Kidney capillary endothelial cell (primary cell): ENCODE measurements around the gene PLA2G4B.
A peak's percentile ranks its signal among the peaks of the same experiment; 100 is the strongest.

Source experiments
- DNase-seq: peaks from one replicate; pipeline ENCODE4 v3.0.0-alpha.2; 2018; ENCODE audit warnings: low spot score

PLA2G4B gene, protein sequence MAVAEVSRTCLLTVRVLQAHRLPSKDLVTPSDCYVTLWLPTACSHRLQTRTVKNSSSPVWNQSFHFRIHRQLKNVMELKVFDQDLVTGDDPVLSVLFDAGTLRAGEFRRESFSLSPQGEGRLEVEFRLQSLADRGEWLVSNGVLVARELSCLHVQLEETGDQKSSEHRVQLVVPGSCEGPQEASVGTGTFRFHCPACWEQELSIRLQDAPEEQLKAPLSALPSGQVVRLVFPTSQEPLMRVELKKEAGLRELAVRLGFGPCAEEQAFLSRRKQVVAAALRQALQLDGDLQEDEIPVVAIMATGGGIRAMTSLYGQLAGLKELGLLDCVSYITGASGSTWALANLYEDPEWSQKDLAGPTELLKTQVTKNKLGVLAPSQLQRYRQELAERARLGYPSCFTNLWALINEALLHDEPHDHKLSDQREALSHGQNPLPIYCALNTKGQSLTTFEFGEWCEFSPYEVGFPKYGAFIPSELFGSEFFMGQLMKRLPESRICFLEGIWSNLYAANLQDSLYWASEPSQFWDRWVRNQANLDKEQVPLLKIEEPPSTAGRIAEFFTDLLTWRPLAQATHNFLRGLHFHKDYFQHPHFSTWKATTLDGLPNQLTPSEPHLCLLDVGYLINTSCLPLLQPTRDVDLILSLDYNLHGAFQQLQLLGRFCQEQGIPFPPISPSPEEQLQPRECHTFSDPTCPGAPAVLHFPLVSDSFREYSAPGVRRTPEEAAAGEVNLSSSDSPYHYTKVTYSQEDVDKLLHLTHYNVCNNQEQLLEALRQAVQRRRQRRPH

DNA sequence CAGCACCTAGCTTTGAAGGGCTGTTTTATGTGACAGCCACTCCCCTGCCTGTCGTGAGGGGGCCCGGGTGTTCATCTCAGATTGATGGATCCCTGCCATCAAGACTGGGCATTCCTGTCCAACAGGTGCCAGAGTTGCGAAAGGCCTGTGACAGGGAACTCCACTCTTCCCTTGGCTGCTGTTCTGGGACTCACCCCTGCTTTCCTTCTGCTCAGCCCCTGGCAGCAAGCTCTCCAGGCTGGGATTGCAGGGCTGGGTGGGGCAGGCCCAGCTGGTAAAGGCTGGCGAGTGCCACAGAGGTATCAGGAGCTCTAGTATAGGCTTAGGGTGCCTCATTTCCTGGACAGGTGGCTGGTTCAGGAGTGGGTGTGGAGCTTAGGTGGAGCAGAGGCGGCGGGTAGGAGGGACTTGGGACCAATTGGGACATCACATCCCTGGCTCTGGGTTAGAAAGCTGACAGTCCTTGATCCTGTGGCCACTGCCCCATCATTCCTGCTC is at the start of gene PLA2G4B:
PLA2G4B (plus strand) TSS at position 448 of the 498 bp plus-strand sequence. CDS start 67 bp downstream, outside the sequence.
- DNase-seq, result no peak

DNA sequence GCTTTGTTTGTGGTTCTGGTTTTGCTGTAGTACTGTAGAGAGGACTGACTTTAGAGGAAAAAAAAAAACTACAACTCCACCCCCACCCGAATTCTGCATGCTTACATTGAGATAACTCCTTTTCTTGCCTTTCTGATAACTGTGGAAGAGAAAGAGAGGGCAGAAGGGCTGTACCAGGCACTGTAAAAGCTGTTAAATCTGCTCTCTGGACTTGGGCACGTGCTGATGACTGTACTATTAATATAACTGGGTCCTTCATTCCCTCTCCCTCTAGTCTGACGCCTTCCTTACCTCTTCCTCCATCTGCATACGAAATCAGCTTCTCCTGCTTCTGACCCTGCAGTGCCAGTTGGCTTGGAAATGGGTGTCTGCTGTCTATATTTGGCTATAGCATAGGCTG is 49.4 kb upstream of the PLA2G4B start:
- no peak for DNase-seq

DNA sequence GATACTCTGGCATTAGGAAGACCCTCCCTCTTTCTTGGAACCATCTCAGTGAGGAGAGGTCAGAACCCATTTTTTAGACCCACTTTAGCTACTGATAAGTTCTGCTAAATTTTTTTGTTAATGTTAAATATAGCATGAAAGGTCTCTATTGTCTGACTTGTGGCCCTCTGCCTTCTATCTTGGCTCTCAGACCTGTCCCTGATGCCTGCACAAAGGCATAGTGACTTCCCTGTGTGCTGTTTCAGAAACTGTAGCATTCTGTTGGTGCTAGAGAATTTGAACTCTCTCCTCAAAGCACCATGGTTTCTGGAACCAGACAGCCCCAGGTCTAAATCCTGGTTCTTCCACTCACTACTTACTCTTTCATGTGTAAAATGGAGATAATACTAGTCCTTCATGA is 49.0 kb upstream of the PLA2G4B start:
- DNase-seq, result no peak

DNA sequence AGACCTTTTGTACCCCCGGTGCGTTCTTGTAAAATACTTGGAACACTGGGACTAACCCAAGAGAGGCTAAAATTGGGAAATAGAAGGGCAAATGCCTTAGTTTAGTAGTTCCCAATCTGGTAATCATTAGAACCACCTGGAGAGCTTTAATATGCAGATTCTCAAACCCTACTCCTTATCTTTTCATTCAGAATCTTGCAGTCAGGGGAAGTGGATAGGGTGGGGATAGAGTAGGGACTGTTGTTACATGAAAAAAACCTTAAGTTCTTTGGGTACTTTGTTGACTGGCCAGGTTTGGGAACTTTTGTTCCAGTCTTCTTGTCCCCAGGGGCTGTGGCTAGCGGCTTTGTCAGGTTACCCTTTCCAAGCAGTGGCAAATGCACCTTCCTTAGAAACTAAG is 48.5 kb upstream of the PLA2G4B start:
- no peak for DNase-seq

DNA sequence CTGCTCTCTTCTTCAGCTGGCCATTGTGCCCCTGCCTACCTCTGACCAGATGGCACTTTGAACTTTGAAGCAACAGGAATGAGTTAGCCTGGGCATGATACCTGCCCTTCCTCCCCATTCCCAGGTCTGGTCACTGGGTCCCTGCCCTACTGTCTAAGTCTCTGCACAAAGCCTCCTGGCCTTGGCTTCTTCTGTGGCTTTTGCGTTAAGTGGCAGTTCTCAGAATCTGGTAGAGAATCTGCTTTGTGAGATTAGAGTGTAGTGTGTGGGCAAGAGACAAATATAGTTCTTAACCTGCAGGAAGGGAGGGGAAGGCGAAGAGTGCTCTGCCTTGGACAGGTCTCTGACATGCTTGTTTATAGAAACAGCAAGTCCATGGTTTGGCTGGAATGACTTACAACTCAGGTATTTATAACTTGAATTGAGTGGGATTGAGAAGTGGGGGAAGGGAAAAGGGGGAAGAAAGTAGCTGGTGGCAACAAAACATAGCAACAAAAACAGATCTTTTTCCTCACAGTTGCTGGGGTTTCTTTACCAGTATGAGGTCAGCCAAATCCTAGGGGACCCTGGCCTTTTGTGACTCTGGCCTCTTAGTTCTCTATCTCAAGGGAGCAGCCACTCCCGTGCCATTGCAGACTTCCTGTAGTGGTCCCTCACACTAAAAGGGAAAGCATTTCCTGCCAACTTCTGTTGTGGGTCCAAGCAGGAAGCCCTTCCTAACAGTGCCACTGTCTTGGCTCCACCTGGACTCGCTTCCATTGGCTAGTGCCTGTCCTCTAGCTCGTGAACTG is 47.7 kb upstream of the PLA2G4B start:
- DNase-seq, result peak; percentile 92

DNA sequence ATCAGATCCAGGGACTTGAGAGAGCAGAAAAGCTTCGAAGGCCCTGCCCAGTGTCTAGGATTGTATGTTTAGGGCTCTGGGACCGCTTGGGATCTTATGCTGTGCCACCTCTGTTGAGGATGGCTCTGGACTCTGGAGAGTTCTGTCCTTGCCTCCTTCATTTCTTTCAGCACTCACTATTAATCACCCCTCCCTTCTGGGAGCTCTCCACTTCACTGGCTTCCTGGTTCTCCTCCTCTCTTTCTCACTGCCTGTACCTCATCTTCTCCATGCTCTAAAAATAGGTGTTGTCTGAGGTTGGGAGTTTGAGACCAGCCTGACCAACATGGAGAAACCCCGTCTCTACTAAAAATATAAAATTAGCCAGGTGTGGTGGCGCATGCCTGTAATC is 47.1 kb upstream of the PLA2G4B start:
- DNase-seq, result no peak

DNA sequence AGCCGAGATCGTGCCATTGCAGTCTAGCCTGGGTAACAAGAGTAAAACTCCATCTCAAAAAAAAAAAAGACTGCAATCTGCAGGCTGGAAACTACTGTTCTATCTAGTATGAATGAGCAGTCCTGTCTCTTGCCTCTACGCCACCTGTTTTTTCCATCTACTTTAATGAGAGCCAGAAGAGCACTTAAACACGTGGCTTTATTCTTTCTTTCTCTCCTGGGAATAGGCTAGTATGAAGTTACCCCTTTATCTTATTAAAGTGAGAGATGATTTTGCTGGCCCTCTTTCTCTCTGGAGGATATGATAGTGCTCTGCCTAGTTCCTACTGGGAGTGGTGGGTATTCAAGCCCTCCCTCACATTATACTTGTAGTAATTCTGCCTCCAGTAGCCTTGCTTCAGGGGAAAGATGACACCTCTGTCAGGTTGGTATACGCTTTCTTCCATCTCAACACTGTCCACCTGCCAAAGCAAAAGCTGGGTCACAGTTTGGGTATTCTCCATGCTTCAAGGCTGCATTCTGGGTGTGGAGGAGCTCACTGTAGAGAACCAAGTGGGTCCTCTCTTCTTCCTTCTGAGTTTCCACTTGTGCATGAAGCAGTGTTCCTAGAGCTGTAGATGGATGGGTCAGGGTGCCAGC is 46.5 kb upstream of the PLA2G4B start:
- no peak for DNase-seq

DNA sequence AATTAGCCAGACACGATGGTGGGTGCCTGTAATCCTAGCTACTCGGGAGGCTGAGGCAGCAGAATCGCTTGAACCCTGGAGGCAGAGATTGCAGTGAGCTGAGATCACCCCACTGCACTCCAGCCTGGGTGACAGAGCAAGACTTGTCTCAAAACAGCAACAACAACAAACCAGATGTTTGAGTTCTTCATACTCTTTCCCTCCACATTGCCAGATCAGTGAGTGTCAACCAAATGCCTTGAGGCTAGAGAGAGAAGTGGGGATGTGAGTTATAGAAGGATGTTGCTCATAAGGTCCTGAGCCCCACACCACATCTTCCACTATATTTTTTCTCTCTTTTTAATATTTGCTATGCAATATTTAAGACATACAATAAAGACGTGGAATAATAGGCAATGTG is 44.6 kb upstream of the PLA2G4B start:
- no peak for DNase-seq

DNA sequence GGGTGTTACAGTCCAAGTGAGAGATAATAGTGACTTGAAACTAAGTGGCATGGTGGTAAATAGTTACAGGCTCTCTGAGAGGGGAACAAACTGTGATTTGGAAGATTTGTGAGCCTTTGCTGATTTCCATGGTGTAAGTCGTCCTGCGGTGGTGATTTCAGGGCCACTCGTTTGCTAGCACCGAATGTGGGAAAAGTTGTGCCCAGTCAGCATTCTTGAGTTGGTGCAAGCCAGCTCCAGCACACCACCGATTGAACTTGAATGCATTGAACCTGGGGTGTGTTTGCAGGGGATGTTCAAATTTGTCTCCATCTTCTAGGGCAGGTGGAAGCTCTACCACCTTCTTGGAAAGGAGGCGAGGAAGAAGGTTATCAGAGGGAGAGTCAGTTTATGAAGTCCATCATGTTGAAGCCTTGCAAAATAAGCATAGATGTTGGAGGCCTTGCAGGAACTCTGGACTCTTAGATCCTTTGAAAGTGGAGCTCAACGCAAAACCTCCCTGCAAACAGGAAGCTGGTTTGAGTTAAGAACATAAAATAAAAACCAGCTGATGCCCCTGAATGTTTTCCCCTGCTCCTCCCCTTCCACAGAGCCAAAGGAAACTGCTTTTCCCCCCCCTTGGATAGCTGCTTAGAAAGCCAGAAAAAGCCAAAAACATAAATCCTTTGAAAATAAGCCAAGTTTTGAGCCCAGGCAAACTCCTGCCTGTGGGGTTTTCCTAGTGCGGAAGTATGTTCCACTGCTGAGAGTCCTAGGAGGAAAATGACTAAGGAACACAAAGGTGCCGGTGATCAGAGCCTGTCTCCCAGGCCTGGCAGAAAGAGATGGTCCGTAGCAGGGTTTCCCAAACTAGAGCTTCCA is 42.4 kb upstream of the PLA2G4B start:
- DNase-seq, result no peak

DNA sequence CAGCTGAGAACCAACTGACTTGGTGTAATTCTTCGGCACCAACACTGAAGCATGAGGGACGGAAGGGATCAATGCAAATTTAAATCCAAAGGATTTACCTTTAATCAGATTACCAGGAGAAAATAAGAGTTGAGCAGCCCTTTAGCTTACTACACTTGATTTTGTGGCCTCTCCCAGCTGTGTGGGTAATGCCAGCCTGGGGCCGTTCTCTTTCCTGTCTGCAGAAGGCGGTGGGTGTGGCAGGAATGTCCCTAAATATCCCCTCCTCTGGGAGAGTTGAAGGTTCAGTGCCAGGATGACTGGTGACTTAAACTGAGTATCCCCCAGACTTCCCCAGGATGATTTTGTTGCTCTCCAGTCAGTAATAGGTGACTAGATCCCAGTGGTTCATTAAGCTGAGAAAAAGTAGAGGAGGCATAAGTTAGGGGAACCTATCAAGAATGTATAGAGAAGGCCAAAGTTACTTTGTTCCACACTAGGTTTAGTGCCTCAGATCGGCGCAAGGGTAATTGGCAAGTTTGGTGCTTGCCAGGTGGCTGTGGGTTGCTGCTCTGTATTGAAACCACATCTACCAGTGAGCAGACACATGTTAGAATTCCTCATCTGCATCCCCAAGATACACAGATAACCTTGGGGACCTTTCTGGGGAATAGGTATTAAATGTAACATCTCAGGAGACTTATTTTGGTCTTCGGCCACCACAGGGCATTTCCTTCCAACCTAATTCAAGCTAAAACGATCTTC is 41.3 kb upstream of the PLA2G4B start:
- DNase-seq, result no peak

DNA sequence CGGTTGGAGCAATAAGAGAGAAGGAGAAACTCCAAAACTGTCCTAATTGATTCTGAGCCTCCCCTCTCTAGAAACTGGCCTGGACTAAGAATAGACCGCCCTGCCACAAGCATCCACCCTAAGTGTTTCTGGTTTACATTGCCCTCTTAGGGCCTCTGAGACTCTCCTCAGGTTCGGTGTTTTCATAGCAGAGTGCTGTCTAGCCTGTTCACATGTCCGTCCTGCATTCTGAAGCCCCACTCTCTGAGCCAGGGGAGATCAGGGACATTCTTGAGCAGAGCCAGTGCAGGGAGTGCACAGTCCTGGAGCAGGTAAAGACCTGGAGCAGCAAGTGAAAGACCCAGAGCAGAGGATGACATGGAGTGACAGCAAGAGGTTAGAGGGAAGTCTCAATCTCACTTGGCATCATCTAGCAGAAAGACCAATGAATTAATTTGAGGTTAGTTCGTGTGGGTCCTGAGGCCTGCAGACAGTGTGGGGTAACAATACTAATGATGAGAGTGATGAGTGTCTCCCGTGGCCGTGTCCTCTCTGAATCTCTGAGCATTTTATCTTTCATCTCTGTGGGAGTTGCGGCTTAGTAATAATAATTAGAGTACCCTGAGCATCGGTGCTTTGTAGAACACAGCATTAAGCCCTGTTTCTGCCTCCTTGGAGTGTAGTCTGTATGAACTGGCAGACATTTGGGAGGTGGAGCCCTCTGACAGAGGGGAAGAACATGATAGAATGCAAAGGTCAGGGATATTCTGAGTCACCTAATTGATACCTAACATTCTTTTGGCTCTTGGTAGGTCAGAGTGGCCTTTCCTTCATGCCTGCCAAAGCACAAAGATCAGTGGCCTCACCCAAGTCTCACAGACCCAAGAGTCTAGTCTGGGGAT is 39.8 kb upstream of the PLA2G4B start:
- DNase-seq, result no peak

DNA sequence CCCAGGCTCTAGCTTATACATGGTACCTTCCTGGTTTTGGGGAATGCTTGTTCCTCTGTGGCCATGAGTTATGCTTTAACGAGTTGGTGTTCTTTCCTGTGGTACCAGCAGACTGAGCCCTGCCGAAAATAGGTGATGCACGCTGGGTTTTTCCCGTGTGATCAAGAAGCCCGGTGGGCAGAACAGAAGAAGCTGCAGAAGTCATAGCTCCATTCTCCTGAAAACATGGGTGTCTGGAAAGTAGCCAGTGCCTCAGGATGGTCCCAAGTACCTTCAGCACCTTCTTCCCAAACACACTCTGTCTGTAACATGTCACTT is 39.2 kb upstream of the PLA2G4B start:
- DNase-seq, result no peak

DNA sequence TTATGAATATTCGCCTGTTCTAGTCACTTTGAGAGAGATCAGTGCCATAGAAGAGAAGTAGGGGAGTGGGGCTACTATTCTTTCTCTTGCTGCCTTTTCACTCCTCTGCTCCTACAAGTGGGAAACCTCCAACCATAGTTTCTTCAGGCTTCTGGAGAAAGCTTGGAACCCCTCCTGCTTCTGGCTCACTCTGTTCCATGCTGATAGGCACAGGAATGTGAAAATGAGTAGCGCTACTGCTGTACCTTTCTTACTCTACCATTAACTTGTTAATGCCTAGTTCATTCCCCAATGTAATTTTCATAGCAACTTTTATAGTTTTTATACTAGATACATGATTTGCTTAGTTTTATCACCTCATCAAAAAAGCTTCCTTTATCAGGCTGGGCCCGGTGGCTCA is 37.5 kb upstream of the PLA2G4B start:
- DNase-seq, result no peak

DNA sequence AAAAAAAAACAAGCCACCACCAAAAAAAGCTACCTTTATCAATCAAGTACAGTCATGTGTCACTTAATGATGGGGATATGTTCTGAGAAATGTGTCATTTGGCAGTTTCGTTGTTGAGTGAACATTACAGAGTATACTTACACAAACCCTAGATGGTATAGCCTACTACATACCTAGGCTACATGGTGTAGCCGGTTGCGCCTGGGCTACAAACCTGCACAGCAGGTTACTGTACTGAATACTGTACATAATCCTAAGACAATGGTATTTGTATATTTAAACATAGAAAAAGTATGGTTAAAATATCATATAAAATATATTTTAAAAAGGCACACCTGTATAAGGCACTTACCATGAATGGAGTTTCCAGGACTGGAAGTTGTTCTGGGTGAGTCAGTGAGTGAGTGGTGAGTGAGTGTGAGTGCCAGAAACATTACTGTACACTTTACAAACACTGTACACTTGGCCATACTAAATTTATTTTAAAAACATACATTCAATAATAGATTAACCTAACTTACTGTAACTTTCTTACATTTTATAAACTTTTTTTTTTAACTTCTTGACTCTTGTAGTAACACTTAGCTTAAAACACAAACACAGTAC is 36.7 kb upstream of the PLA2G4B start:
- DNase-seq, result no peak

DNA sequence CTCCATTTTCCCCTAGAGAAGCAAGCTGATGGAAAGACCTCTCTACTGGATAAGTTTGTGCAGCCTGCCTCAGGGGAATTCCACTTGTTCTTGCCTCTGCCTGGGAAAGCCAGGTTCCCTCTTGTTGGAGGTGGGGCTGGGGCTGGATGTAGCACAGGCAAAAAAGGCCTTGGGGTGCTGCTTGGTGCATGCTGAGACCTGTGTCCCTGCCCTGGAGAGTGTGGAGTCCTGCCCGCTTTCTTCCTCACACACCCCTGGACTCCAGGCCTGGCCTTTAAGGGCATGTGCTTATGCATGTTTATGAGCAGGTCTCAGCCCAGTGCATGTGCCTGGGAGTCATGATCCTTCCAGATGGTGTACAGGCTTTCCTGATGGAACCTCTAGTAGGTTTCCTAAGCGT is 34.3 kb upstream of the PLA2G4B start:
- DNase-seq, result no peak

DNA sequence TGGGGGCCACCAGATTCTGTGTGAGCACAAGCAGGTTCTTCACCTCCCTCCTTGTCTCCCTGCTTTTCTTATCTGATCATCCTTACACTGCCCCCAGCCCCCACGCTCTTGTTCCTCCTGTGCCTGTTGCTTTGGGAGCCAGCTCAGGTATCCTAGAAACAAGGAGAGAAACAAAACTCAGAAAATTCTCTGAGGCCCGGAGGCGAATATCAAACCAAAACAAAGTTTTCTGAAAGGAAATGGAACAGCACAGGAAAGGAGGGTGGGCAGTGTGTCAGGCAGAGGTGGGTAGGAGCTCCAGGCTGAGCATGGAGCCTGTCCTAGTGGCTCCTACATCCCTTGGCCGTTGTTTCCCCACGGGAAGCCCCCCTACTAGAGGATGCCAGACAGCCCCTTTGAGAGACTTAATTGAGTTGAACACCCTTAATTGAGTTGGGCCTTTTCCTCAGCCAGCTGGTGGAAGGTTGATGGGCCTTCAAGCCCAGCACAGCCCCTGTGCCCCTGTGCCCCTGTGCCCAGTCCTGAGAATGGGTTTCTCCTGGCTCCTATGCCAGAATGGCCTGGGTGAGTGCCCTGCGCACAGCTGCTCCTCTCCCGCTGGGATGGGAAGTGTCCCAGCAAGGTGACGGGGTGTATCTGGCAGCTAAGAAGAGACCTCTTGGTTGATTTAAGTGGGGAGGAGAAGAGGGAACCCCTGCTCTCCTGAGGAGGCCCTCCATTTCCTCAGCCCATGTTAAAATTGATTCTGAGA is 33.6 kb upstream of the PLA2G4B start:
- no peak for DNase-seq

DNA sequence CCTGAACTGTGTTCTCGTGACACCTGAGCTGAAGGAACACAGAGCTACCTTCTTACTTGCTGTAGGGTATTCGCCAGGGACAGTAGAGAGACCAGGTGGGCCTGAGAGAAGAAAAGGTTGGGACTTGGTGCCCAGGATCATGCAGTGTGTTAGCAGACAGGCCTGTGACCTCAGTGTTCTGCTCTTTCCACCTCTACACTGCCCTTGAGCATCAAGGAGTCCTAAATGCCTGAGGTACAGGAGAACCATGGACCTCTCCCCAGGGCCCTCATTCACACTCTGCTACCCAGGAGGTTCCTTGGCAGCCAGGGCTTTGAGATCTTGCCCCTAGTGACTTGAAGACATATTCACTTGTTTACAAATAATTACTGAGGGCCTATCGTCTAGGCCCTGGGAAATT is 32.9 kb upstream of the PLA2G4B start:
- no peak for DNase-seq
